ENCODE results near the gene FGB. TPM values are rescaled to one million over a fixed set of nuclear protein-coding genes. Genes with fewer than 3 reads are reported as not detected.

The FGB gene
- total and polyA plus RNA-seq, 2 of the 13 experiments (the other 11 are each of a cell fraction or from before 2014, with no cell fraction given), result 226 to 784 TPM

GRCh38 chr4:154585369-154586018, 22.7 kb downstream of the FGB start (continued):
- TF ChIP-seq RCOR2 (CRISPR knock-in tag; IDR thresholded peaks at IDR 0.05) (no peak), ZNF124 (CRISPR knock-in tag; IDR thresholded peaks at IDR 0.05) (no peak), SOX5 (CRISPR knock-in tag; IDR thresholded peaks at IDR 0.05; ENCODE audit: borderline replicate concordance) (no peak), RFX3 (CRISPR knock-in tag; IDR thresholded peaks at IDR 0.05) (no peak), ZSCAN20 (CRISPR knock-in tag; IDR thresholded peaks at IDR 0.05; ENCODE audit: borderline replicate concordance) (no peak), SRSF1 (optimal IDR thresholded peaks at IDR 0.05; ENCODE audit: low read depth, low read length) (no peak), EHMT2 (IDR thresholded peaks at IDR 0.05; ENCODE audit: borderline replicate concordance, low read depth, low read length) (no peak), ZNF331 (CRISPR knock-in tag; IDR thresholded peaks at IDR 0.05) (no peak), ISL2 (CRISPR knock-in tag; IDR thresholded peaks at IDR 0.05) (no peak), KLF15 (CRISPR knock-in tag; IDR thresholded peaks at IDR 0.05; ENCODE audit: borderline replicate concordance) (no peak), KLF12 (CRISPR knock-in tag; IDR thresholded peaks at IDR 0.05; ENCODE audit: borderline replicate concordance) (no peak), RBM22 (optimal IDR thresholded peaks at IDR 0.05; ENCODE audit: low read length) (peak; percentile 90), KLF13 (CRISPR knock-in tag; IDR thresholded peaks at IDR 0.05) (no peak), MED8 (CRISPR knock-in tag; IDR thresholded peaks at IDR 0.05; ENCODE audit: insufficient replicate concordance) (no peak), RAD21 (CRISPR knock-in tag; IDR thresholded peaks at IDR 0.05) (no peak), ATM (IDR thresholded peaks at IDR 0.05; ENCODE audit: borderline replicate concordance) (no peak), HNF4A (CRISPR knock-in tag; IDR thresholded peaks at IDR 0.05) (no peak), FOSL2 (CRISPR knock-in tag; IDR thresholded peaks at IDR 0.05) (0 out of 2 replicates have a peak, but pooled peaks have one; percentile 4)
- TF ChIP-seq, protein P1, sequence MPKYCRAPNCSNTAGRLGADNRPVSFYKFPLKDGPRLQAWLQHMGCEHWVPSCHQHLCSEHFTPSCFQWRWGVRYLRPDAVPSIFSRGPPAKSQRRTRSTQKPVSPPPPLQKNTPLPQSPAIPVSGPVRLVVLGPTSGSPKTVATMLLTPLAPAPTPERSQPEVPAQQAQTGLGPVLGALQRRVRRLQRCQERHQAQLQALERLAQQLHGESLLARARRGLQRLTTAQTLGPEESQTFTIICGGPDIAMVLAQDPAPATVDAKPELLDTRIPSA (CRISPR knock-in tag; IDR thresholded peaks at IDR 0.05; ENCODE audit: borderline replicate concordance), result no peak
- TF ChIP-seq, protein P2, sequence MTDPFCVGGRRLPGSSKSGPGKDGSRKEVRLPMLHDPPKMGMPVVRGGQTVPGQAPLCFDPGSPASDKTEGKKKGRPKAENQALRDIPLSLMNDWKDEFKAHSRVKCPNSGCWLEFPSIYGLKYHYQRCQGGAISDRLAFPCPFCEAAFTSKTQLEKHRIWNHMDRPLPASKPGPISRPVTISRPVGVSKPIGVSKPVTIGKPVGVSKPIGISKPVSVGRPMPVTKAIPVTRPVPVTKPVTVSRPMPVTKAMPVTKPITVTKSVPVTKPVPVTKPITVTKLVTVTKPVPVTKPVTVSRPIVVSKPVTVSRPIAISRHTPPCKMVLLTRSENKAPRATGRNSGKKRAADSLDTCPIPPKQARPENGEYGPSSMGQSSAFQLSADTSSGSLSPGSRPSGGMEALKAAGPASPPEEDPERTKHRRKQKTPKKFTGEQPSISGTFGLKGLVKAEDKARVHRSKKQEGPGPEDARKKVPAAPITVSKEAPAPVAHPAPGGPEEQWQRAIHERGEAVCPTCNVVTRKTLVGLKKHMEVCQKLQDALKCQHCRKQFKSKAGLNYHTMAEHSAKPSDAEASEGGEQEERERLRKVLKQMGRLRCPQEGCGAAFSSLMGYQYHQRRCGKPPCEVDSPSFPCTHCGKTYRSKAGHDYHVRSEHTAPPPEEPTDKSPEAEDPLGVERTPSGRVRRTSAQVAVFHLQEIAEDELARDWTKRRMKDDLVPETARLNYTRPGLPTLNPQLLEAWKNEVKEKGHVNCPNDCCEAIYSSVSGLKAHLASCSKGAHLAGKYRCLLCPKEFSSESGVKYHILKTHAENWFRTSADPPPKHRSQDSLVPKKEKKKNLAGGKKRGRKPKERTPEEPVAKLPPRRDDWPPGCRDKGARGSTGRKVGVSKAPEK (CRISPR knock-in tag; IDR thresholded peaks at IDR 0.05; ENCODE audit: borderline replicate concordance), result no peak
